ENCODE data around the gene PLRG1.

PLRG1 gene

DNA sequence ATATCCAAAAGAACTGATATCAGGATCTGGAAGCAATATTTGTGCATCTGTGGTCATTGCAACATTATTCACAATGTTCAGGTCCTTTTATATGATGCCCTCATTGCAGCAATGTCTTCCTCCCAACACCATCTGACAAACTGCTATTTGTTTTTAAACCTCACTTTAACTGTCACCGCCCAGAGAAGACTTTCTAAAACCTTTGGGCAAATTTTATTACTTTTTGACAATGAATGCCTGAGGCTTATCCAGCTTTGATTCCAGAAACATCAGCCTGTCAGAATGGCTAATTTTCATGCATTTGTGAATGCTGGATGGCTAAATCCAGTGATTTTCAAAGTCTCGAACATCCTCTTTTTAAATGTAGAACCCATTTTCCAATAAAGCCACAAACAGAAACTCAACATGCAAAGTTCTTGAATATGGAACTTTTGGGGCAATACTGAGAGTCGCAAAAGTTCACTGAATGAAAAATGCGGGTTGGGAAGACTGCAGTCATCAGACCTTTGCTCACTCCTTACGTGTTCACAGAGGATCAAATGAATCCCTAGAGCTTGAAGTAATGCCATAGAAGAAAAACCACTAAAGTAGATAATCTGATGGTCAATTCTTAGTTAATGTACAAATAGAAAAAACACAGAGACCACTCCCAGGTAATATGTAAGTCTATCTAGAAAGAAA lies 23.1 kb upstream of the PLRG1 start:
- no peak for DNase-seq

DNA sequence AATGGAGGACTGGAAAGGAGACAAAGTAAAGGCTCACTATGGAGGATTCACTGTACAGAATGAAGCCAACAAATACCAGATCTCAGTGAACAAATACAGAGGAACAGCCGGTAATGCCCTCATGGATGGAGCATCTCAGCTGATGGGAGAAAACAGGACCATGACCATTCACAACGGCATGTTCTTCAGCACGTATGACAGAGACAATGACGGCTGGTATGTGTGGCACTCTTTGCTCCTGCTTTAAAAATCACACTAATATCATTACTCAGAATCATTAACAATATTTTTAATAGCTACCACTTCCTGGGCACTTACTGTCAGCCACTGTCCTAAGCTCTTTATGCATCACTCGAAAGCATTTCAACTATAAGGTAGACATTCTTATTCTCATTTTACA lies 19.4 kb upstream of the PLRG1 start:
- no peak for DNase-seq

DNA sequence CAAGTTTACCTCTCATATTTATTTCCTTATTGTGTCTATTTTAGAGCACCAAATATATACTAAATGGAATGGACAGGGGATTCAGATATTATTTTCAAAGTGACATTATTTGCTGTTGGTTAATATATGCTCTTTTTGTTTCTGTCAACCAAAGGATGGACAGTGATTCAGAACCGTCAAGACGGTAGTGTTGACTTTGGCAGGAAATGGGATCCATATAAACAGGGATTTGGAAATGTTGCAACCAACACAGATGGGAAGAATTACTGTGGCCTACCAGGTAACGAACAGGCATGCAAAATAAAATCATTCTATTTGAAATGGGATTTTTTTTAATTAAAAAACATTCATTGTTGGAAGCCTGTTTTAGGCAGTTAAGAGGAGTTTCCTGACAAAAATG lies 18.8 kb upstream of the PLRG1 start:
- no peak for DNase-seq

DNA sequence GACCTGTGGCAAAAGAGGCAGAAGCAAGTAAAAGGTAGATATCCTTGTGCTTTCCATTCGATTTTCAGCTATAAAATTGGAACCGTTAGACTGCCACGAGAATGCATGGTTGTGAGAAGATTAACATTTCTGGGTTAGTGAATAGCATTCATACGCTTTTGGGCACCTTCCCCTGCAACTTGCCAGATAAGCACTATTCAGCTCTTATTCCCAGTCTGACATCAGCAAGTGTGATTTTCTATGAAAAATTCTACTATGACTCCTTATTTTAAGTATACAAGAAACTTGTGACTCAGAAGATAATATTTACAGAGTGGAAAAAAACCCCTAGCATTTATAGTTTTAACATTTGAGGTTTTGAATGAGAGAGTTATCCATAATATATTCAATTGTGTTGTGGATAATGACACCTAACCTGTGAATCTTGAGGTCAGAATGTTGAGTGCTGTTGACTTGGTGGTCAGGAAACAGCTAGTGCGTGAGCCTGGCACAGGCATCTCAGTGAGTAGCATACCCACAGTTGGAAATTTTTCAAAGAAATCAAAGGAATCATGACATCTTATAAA lies 16.5 kb upstream of the PLRG1 start:
- DNase-seq, result no peak

DNA sequence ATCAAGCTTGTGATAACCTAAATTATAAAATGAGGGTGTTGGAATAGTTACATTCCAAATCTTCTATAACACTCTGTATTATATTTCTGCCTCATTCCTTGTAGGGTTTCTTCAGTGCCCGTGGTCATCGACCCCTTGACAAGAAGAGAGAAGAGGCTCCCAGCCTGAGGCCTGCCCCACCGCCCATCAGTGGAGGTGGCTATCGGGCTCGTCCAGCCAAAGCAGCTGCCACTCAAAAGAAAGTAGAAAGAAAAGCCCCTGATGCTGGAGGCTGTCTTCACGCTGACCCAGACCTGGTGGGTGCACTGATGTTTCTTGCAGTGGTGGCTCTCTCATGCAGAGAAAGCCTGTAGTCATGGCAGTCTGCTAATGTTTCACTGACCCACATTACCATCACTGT lies 15.5 kb upstream of the PLRG1 start:
- DNase-seq, result no peak

DNA sequence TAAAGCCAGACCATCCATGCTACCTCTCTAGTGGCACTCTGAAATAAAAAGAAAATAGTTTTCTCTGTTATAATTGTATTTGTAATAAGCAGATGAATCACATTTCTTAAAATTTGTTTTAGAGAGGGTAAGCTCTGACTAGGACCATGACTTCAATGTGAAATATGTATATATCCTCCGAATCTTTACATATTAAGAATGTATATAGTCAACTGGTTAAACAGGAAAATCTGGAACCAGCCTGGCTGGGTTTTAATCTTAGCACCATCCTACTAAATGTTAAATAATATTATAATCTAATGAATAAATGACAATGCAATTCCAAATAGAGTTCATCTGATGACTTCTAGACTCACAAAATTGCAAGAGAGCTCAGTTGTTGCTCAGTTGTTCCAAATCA lies 14.1 kb upstream of the PLRG1 start:
- no peak for DNase-seq

DNA sequence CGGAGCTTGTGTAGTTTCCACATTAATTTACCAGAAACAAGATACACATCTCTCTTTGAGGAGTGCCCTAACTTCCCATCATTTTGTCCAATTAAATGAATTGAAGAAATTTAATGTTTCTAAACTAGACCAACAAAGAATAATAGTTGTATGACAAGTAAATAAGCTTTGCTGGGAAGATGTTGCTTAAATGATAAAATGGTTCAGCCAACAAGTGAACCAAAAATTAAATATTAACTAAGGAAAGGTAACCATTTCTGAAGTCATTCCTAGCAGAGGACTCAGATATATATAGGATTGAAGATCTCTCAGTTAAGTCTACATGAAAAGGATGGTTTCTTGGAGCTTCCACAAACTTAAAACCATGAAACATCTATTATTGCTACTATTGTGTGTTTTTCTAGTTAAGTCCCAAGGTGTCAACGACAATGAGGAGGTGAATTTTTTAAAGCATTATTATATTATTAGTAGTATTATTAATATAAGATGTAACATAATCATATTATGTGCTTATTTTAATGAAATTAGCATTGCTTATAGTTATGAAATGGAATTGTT lies 12.6 kb upstream of the PLRG1 start, which contains the start of gene FGB:
Gene FGB (plus strand): TSS at position 315 of the 558 bp plus-strand sequence. CDS start 8 bp downstream, at position 323.
- no peak for DNase-seq

DNA sequence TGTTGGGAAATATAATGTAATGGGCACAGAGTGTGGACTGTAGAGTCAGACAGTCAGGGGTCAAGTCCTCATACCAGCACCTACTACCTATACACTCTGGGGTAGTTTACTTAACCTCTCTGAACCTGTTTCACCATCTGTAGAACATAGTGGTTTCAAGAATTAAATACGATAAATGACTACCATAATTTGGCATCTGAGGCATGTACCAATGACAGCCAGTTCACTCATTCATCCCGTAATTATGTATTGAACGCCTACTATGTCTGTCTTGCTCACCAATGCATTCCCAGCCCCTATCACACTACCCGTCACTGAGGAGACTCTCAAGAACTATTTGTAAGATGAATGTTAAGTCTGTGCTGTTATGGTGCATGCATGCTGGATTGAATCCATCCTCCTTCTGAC lies 10.6 kb upstream of the PLRG1 start:
- DNase-seq, result no peak

DNA sequence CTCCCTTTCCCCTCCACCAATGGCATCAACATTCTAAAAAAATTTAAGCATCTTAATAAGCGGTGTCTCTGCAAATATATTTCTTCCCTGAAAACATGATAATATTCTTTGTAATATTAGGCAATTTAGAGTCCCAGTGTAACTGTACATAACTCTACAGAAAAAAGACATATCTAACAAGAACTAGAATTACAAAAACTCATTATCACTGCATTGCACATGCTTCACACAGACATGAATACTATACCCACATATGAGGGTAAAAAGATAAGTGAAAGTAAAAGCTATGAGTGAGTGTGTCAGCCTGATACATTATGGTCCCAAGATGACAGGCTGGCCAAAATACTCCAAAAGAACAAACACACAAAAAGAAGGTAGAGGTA lies 10.2 kb upstream of the PLRG1 start:
- DNase-seq, result no peak

DNA sequence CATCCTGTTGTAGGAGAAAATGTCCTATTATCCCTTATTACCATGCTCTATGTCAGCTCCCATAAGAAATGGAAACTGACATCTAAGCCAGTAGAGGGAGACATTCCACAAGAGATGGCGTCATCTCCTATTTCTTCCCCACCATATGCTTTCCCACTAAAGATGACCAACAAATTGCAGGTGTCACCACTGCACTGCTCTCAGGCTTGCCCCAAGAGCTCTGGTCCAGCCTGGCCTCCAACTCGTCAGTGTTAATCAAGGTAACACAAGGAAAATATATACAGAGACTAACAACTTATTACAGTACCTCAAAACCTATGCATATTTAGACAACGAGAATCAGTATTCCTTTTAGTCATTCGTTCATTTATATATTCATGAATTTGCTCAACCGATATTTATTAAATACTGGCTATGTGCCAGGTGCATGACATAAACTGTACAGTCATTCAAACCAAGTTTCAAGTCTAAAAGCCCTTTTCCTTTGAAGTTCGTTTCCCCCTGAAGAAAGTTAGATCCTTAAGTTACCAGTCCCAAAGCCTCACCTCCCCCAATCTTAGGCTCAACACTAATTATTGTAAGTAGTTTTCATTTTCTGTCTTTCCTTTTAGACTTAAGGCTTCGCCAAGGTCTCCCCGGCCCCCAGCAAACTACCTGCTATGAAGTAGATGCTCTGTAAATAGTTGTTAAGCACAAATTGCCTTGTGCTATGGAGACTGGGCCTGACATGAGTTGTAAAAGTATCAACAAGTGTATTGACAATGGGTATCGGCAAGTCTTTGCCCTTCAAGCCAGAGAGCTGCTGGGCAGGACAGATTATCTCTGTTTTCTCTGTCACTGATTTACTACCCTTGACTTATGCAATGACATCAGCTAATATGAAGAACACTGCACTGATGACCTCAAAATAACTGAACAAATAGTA lies 9.6 kb upstream of the PLRG1 start:
- DNase-seq, result no peak

DNA sequence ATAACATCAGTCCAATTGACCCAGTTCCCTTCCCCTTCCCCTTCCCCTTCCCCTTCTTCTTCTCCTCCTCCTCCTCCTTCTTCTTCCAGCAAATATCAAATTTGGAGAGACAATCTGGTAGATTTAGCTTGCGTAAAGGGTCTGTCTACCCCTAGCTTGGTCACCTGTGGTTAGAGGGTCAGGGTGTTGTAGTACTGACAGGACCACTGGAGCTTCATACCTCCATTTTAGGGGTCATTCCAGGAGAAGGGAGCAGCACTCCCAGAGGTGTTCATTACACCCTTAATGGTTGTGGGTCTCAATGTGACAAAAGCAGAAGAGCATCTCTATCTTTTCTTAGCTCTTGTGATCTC lies 8.9 kb upstream of the PLRG1 start:
- no peak for DNase-seq

DNA sequence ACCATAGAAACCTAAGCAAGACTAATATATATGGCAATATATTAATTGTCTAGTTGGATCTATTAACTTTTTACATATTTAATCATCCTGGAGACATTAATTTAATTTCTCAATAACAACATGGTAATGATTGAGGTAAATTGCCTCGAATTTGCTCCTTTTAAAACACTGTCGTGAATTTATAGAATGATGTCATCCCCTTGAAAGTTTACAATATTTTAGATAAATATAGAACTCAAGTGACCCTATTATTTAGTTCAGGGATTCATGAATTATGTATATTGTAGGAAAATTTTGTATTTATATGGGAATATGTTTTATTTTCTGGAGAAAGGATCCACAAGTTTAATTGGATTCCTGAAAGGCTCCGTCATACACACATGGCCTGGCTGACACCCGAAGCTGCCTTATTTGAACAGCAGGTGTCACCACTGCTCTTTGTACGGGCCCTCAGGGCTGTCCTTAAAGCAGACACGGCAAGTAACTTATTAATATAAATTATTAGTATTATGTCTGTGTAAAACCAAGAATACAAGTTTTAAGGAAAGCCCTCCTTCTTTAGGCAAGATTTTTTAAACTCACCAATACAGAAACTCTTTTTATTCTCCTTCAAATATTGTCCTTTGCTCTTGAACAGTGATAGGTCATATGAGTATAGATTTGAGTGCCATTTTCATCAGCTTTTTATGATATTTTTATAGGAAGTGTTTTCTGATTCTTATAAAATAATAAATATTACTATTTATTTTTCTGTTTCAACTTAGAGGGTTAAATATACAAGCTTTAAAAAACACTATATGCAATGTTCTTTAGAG lies 1.9 kb upstream of the PLRG1 start:
- peak; percentile 2 for DNase-seq

DNA sequence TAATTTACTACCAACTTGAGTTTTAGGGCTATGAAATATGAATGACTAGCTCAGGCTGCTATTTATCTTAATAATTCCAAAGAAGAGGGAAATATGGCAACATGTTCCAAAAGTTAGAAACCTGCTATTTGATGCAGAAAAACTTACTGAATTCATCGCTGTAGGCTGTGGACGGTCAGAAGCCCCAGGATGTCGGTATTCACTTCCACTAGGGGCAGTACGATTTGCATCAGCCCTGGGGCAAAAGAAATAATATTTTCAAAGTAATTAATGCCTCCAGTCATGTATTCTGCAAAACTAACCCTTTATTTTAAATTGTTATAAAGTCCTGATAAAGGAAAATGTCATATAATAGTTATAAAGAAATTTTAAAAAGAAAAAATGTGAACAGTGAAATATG lies 4.5 kb downstream of the PLRG1 start:
- DNase-seq, result no peak

DNA sequence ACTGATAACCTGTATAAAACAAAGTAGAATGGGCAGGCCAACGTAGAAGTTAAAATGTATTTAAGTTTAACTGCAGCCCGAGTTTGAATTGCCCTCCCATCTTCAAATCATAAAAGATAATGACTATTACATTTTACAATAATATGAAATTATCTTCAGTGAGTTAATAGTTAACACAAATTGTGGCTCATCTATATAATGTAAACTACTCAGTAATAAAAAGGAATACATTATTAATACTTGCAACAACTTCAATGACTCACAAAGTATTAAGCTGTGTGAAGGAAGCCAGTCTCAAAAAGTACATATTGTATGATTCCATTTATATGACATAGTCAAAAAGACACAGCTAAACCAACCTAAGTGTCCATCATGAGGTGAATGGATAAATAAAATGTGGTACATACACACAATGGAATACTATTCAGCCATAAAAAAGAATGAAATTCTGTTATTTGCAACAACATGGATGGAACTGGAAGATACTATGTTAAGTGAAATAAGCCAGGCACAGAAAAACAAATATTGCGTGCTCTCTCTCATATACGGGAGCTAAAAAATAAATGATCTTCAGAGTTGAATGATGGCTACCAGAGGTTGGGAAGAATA lies 7.8 kb downstream of the PLRG1 start:
- no peak for DNase-seq

DNA sequence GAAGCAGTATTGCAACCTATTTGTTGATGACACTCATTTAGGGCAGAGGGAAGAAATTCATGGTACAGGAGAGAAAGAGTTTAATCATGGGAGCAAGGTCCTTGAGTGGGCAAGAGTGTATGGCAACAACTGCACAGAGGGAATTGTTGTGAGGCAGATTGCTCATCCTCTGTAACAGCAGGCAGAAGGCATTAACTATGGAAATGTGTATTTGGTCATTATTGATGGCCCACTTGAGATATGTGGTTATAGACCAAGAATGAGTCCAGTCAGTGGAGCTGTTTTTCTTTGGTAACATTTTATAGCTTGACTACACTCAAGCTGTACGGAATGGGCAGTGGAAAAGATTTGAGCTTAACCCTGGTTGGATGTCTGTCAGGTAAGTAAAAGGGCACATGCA lies 15.9 kb downstream of the PLRG1 start:
- no peak for DNase-seq

DNA sequence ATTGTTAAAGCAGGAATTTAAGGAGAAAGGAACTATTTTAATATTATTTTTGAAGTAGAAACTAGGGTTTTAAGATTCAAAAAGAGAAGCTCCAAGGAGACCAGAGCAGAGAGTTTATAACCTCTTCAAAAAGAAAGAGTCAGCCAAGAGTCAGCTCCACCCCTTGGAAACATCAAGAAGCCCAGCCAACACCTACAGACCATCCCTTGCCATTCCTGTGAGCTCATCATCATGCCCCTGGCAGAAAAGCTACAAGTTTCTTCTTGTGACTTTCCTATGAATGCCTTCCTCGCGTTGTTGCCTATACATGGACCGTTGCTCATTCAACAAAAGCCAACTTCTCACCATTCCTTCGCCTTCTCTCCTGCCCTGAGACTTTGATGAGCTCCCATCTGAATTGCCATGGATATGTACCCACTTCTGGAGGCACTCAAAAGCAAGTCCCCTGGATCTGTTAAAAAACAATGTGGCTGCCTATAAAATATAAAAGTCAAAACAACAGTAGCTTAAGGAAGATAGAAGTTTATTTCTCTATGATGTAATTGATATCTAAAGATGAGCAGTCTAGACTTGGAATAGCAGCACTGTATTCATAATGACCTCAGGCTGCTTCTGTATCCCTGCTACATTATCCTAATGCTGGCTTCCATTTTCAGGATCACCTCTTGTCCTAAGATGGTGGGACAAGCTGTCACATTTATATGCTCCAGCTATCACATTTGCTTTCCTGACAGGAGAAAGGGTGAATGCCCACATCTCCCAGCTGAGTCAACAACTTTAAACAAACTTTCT lies 20.3 kb downstream of the PLRG1 start:
- DNase-seq, result no peak

DNA sequence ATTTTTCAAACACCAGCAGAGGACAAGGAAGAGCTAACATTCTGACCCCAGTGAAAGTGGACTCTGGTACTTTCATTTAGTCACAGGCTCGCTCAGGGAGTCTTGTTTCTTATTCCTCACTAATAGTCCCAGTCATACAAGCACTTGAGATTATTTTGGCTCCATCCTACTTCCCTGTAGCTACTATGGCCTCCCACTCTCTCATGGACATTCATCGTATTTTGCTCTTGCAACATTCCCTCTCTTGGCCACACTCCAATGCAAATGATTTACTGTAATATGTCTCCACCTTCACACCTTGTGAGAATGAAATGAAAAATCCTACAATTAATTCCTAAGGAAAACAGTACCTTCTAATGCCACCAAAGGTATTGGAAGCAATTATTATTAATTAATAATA lies 21.3 kb downstream of the PLRG1 start:
- no peak for DNase-seq

DNA sequence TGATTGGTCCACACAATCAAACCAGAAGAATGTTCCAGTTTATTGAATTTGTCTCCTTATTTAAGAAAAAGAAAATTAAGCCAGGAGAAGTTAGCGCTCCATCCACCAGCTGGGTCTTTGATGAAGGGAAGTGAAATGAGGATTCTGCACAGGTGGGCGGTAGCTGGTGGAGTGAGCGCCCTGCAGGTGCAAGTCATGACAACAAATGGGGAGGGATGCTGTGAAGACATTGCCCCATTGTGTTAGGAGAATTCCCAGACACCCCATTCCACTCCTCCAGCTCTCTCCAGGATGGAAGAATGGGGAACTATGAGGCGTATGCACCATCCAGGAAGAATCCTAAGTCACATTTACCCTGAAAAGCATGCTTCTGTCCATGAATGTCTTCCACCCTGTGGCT lies 22.9 kb downstream of the PLRG1 start:
- DNase-seq, result no peak

DNA sequence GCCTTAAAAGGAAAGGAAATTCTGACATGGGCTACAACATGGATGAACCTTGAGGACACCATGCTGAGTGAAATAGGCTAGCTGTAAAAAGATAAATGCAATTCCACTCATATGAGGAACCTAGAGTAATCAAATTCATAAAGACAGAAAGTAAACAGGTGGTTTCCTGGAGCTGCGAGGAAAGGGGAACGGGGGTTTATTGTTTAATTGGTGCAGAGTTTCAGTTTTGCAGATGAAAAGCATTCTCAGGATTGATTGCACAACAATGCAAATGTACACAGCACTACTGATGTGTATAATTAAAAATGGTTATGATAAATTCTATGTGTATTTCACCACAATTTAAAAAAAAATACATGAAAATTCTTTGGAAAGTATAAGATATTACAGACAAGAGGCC lies 24.0 kb downstream of the PLRG1 start:
- DNase-seq, result no peak

DNA sequence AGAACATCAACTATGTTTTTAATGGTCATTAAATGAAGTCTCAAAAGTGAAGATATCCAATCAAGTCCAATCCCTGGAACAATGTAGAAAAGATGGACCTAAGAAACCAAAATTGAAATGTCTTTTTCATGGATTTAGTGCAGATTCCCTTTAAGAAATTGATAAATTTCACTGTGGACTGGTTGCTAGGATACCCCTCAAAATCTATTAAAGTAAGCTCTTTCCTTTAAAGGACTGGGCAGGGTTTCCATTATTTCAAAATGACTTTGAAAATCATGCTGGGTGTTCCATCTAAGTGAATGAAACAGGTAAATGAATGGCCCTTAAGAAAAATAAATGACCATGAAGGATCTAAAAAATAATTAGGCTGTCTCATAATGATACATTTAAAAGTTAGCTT lies 28.6 kb downstream of the PLRG1 start:
- no peak for DNase-seq

DNA sequence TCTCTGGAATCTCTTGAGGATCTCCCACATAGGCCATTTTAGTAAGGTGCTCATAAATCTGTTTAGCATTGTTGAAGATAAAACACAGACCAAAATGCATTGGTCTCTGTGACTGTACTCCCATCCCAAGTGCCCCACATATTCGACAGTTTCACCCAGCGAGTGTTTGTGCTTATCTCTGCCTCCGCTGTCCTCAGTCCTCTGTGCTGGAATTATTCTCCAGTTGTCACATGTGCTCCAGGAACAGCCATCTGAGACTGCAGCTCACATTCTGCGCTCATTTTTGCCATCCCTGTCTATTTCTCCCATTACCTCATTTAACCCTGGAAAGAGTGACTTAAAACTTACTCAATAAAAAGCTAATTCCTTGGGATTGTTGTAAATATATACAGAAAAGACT lies 31.0 kb downstream of the PLRG1 start:
- no peak for DNase-seq

DNA sequence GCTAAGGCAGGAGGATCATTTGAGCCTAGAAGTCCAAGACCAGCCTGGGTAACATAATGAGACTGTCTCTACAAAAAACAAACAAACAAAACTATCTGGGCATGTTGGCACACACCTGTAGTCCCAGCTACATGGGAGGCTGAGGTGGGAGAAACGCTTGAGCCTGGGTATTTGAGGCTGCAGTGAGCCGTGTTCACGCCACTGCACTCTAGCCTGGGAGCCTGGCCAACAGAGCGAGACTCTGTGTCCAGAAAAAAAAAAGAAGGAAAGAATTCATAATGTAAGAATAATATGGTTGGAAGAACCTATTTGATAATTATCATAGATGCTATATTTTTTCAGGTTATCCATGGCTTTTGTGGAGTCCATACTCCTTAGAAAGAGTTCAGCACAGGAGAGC lies 32.6 kb downstream of the PLRG1 start:
- DNase-seq, result no peak
